Common myeloid progenitor, CD34-positive (primary cell): Measurements from ENCODE around the gene TIAM2.

Experiments
- CTCF ChIA-PET: fragments of 350-600 bp; sonication (Branson Sonifier 250); formaldehyde crosslinking; loops from one replicate; lab custom pipeline; 2021; ENCODE audit warnings: antibody characterized with exemption; lab: Charles Lee
- POLR2A ChIA-PET: fragments of 350-600 bp; sonication (Branson Sonifier 250); formaldehyde crosslinking; loops from one replicate; lab custom pipeline; 2021; ENCODE audit warnings: antibody characterized with exemption; lab: Charles Lee
- DNase-seq, 3 donors: peaks; one replicate each; pipeline versions ENCODE4 v3.0.0 to v3.0.0-alpha.2; 2013
- H3K27ac ChIP-seq, 2 experiments: 1 replicate in 1 of 2; 2 replicates in 1 of 2; pipeline ENCODE4 v1.7.0; 2013; ENCODE audit warnings: inconsistent platforms in 2 of 2, low read length in 2 of 2, mild to moderate bottlenecking in 2 of 2, low read depth in 1 of 2, moderate library complexity in 1 of 2; ENCODE audit not compliant: severe bottlenecking in 2 of 2, insufficient read depth in 1 of 2, poor library complexity in 1 of 2
- H3K27me3 ChIP-seq, 5 experiments: replicated peaks in 2 of 5; 1 replicate in 3 of 5; 2 replicates in 2 of 5; pipeline versions ENCODE4 v1.6.1 to v1.7.0; 2013; ENCODE audit warnings: low read length in 4 of 5, mild to moderate bottlenecking in 2 of 5, moderate library complexity in 2 of 5, inconsistent platforms in 1 of 5; ENCODE audit not compliant: insufficient read depth in 5 of 5, control insufficient read depth in 4 of 5
- H3K36me3 ChIP-seq, 4 experiments: 1 replicate in 2 of 4; 2 replicates in 2 of 4; pipeline versions ENCODE4 v1.6.1 to v1.7.0; 2013; ENCODE audit warnings: low read length in 3 of 4, control low read depth in 1 of 4, mild to moderate bottlenecking in 1 of 4; ENCODE audit not compliant: control insufficient read depth in 4 of 4, insufficient read depth in 4 of 4
- H3K4me1 ChIP-seq, 4 experiments: 1 replicate in 3 of 4; 2 replicates in 1 of 4; pipeline versions ENCODE4 v1.6.1 to v1.7.1; 2013; ENCODE audit warnings: low read length in 3 of 4, mild to moderate bottlenecking in 3 of 4, control low read depth in 1 of 4, inconsistent platforms in 1 of 4, moderate library complexity in 1 of 4; ENCODE audit not compliant: control insufficient read depth in 4 of 4, insufficient read depth in 4 of 4; ENCODE audit errors: control extremely low read depth in 1 of 4
- H3K4me3 ChIP-seq, 7 experiments: 1 replicate in 4 of 7; 2 replicates in 3 of 7; pipeline versions ENCODE4 v1.5.1 to v1.7.0; 2013; ENCODE audit warnings: mild to moderate bottlenecking in 7 of 7, low read length in 6 of 7, moderate library complexity in 6 of 7, inconsistent platforms in 2 of 7, low read depth in 2 of 7, control low read depth in 1 of 7; ENCODE audit not compliant: insufficient read depth in 4 of 7, control insufficient read depth in 1 of 7; ENCODE audit errors: extremely low read depth in 1 of 7
- H3K9me3 ChIP-seq, 5 experiments: 1 replicate in 4 of 5; 2 replicates in 1 of 5; pipeline versions ENCODE4 v1.6.1 to v1.7.1; 2013; ENCODE audit warnings: low read length in 4 of 5, mild to moderate bottlenecking in 2 of 5, inconsistent platforms in 1 of 5, low read depth in 1 of 5, moderate library complexity in 1 of 5; ENCODE audit not compliant: control insufficient read depth in 4 of 5, insufficient read depth in 2 of 5; ENCODE audit errors: control extremely low read depth in 1 of 5
- WGBS: methylation state at CpG from one replicate; pipeline ENCODE4 v1.1.5; 2013; ENCODE audit not compliant: insufficient coverage; 5-methylcytosine and 5-hydroxymethylcytosine counted together

Gene TIAM2

GRCh38 chr6:154974485-154975149 is 20.5 kb upstream of the TIAM2 start:
- no peaks in the 10 kb centered on the region for H3K9me3 ChIP-seq
- no peaks in the 10 kb centered on the region for H3K27me3 ChIP-seq
- H3K36me3 ChIP-seq = no peaks in the 10 kb centered on the region
- DNase-seq = no peak
- ChIA-PET CTCF (interaction anchor here (0.9 kb wide), 1 partner anchor 110 kb away, joined by 3 read pairs; no protein-coding TSS in a partner anchor), POLR2A (no interaction called here)
- no peak overlapping the region for H3K27ac ChIP-seq
- no peak overlapping the region for H3K4me3 ChIP-seq
- WGBS = 77% methylated on average over 7 of the region's 11 CpGs
- no peaks in the 10 kb centered on the region for H3K4me1 ChIP-seq

- Histone ChIP-seq H3K4me3 (no peak overlapping the region), H3K4me1 (no peaks in the 10 kb centered on the region), H3K27me3 (no peaks in the 10 kb centered on the region), H3K27ac (no peak overlapping the region), H3K36me3 (no peaks in the 10 kb centered on the region), H3K9me3 (no peaks in the 10 kb centered on the region)
- WGBS = 100% methylated on average over 1 of the region's 5 CpGs
- no peak for DNase-seq
- ChIA-PET POLR2A (no interaction called here), CTCF (no interaction called here)
Measured at GRCh38 chr6:154977588-154977987, 17.5 kb upstream of the TIAM2 start.

- CTCF ChIA-PET = no interaction called here
- POLR2A ChIA-PET = no interaction called here
- Histone ChIP-seq H3K4me1 (no peaks in the 10 kb centered on the region), H3K27ac (no peak overlapping the region), H3K27me3 (no peaks in the 10 kb centered on the region), H3K9me3 (no peaks in the 10 kb centered on the region), H3K36me3 (no peaks in the 10 kb centered on the region), H3K4me3 (no peak overlapping the region)
- WGBS = 97% methylated on average over 7 of the region's 8 CpGs
- no peak for DNase-seq
Measured at GRCh38 chr6:154980273-154981078, 14.6 kb upstream of the TIAM2 start.

GRCh38 chr6:154981079-154981870 is 13.8 kb upstream of the TIAM2 start:
- no peaks in the 10 kb centered on the region for H3K27me3 ChIP-seq
- no peak for DNase-seq
- H3K27ac ChIP-seq = no peak overlapping the region
- CTCF ChIA-PET = no interaction called here
- no peaks in the 10 kb centered on the region for H3K9me3 ChIP-seq
- WGBS = 94% methylated on average over 9 of the region's 12 CpGs
- H3K4me1 ChIP-seq = no peaks in the 10 kb centered on the region
- H3K36me3 ChIP-seq = no peaks in the 10 kb centered on the region
- no peak overlapping the region for H3K4me3 ChIP-seq
- POLR2A ChIA-PET = no interaction called here

GRCh38 chr6:154984146-154984545 is 11.0 kb upstream of the TIAM2 start:
- H3K4me3 ChIP-seq = no peak overlapping the region
- CTCF ChIA-PET = no interaction called here
- 100% methylated on average over 2 of the region's 4 CpGs for WGBS
- POLR2A ChIA-PET = no interaction called here
- no peak for DNase-seq
- no peaks in the 10 kb centered on the region for H3K9me3 ChIP-seq
- H3K27me3 ChIP-seq = no peaks in the 10 kb centered on the region
- H3K27ac ChIP-seq = no peak overlapping the region
- peaks cover 2 to 9% (median 6%) of the 10 kb centered on the region in 4 experiments for H3K4me1 ChIP-seq
- H3K36me3 ChIP-seq = no peaks in the 10 kb centered on the region

GRCh38 chr6:154986787-154987235 is 8.3 kb upstream of the TIAM2 start:
- no peaks in the 10 kb centered on the region for H3K9me3 ChIP-seq
- no peak overlapping the region for H3K4me3 ChIP-seq
- no peaks in the 10 kb centered on the region for H3K36me3 ChIP-seq
- 0% methylated on average over 1 of the region's 4 CpGs for WGBS
- H3K27me3 ChIP-seq = no peaks in the 10 kb centered on the region
- peaks cover 2 to 9% (median 6%) of the 10 kb centered on the region in 4 experiments for H3K4me1 ChIP-seq
- CTCF ChIA-PET = interaction anchor here (0.7 to 1.5 kb wide), 2 partner anchors 16 to 121 kb away, joined by 3 read pairs; no protein-coding TSS in a partner anchor
- POLR2A ChIA-PET = no interaction called here
- H3K27ac ChIP-seq = no peak overlapping the region
- DNase-seq = peak in 2 of 3 donors; percentile 85 to 86
